Neural crest cell (in vitro differentiated cells): ENCODE measurements around the gene TAF5L. TPM values are rescaled to one million over a fixed set of nuclear protein-coding genes. Genes with fewer than 3 reads are reported as not detected.
"Not testable (repeated sequence)": the region's sequence is repeated elsewhere in the genome, so short reads cannot be mapped to it uniquely, and the experiment has no call there.

Experiments used
- DNase-seq: peaks from one replicate; pipeline ENCODE4 v3.0.0; 2021; ENCODE audit warnings: low read depth, mixed read lengths, low spot score
- H3K27ac Mint-ChIP-seq: one replicate; pipeline ENCODE4 v1.8.0; 2021; ENCODE audit warnings: mild to moderate bottlenecking, mixed read lengths; ENCODE audit not compliant: unreplicated experiment
- H3K27me3 Mint-ChIP-seq: 2 replicates; pipeline ENCODE4 v1.8.0; 2021; ENCODE audit warnings: low read depth, mild to moderate bottlenecking, mixed read lengths
- H3K36me3 Mint-ChIP-seq: 2 replicates; pipeline ENCODE4 v1.8.0; 2021; ENCODE audit warnings: low read depth, mild to moderate bottlenecking, mixed read lengths
- H3K4me1 Mint-ChIP-seq: 2 replicates; pipeline ENCODE4 v1.8.0; 2021; ENCODE audit warnings: mixed read lengths
- H3K4me3 Mint-ChIP-seq: one replicate; pipeline ENCODE4 v1.8.0; 2021; ENCODE audit warnings: mild to moderate bottlenecking, mixed read lengths
- H3K9me3 Mint-ChIP-seq: 2 replicates; pipeline ENCODE4 v1.8.0; 2021; ENCODE audit warnings: mixed read lengths
- CTCF ChIP-seq: fragments of 200-600 bp; sonication (generic); conservative IDR thresholded peaks from 2 replicates; pipeline ENCODE4 v1.5.0; 2021; ENCODE audit warnings: antibody characterized with exemption, mild to moderate bottlenecking
- total RNA-seq: library from RNA; stranded (reverse); gene quantifications from 2 replicates; pipeline ENCODE4 v1.2.1, GENCODE V29; 2021

Gene TAF5L
- total RNA-seq, 1 donor from 2014 or later: 29.7 TPM

GRCh38 chr1:229596925-229597699, 28.8 kb downstream of the TAF5L start:
- Mint-ChIP-seq H3K4me1 (no peaks in the 10 kb centered on the region), H3K4me3 (no peak overlapping the region), H3K27ac (no peak overlapping the region), H3K27me3 (no peaks in the 10 kb centered on the region), H3K36me3 (peaks cover 8% of the 10 kb centered on the region), H3K9me3 (no peaks in the 10 kb centered on the region)
- TF ChIP-seq CTCF: no peak
- no peak for DNase-seq

- not testable (repeated sequence) for H3K4me1 Mint-ChIP-seq, H3K27ac Mint-ChIP-seq, H3K27me3 Mint-ChIP-seq, DNase-seq, H3K36me3 Mint-ChIP-seq, H3K9me3 Mint-ChIP-seq, H3K4me3 Mint-ChIP-seq
These were observed 30.0 kb downstream of the TAF5L start for GRCh38 chr1:229595876-229596275.

GRCh38 chr1:229594227-229595008, 31.5 kb downstream of the TAF5L start:
- no peaks in the 10 kb centered on the region for H3K9me3 Mint-ChIP-seq
- no peak overlapping the region for H3K27ac Mint-ChIP-seq
- no peaks in the 10 kb centered on the region for H3K4me1 Mint-ChIP-seq
- no peak for TF ChIP-seq CTCF
- DNase-seq: no peak
- no peak overlapping the region for H3K4me3 Mint-ChIP-seq
- peaks cover 1% of the 10 kb centered on the region for H3K36me3 Mint-ChIP-seq
- H3K27me3 Mint-ChIP-seq: no peaks in the 10 kb centered on the region

- H3K27me3 Mint-ChIP-seq: no peaks in the 10 kb centered on the region
- no peak for DNase-seq
- H3K27ac Mint-ChIP-seq: no peak overlapping the region
- no peaks in the 10 kb centered on the region for H3K4me1 Mint-ChIP-seq
- no peak for TF ChIP-seq CTCF
- H3K36me3 Mint-ChIP-seq: no peaks in the 10 kb centered on the region
- no peak overlapping the region for H3K4me3 Mint-ChIP-seq
- H3K9me3 Mint-ChIP-seq: no peaks in the 10 kb centered on the region
These were observed 32.1 kb downstream of the TAF5L start for GRCh38 chr1:229593800-229594199.

GRCh38 chr1:229590119-229590518, 35.8 kb downstream of the TAF5L start:
- DNase-seq: no peak
- Mint-ChIP-seq H3K27ac (no peak overlapping the region), H3K4me3 (no peak overlapping the region), H3K36me3 (no peaks in the 10 kb centered on the region), H3K4me1 (no peaks in the 10 kb centered on the region), H3K27me3 (no peaks in the 10 kb centered on the region), H3K9me3 (no peaks in the 10 kb centered on the region)
- TF ChIP-seq CTCF: no peak

- Mint-ChIP-seq H3K36me3 (no peaks in the 10 kb centered on the region), H3K9me3 (no peaks in the 10 kb centered on the region), H3K27me3 (no peaks in the 10 kb centered on the region), H3K4me3 (no peak overlapping the region), H3K27ac (no peak overlapping the region), H3K4me1 (peaks cover 4% of the 10 kb centered on the region)
- no peak for DNase-seq
- TF ChIP-seq CTCF: no peak
These were observed 40.6 kb downstream of the TAF5L start for GRCh38 chr1:229585338-229585737.
